NCI-H1694 (cell line): ENCODE measurements around the gene PPP1R14B.

Experiments
- DNase-seq: peaks from one replicate; lab custom pipeline; 2025; lab: John Stamatoyannopoulos, UW

The PPP1R14B gene

DNA sequence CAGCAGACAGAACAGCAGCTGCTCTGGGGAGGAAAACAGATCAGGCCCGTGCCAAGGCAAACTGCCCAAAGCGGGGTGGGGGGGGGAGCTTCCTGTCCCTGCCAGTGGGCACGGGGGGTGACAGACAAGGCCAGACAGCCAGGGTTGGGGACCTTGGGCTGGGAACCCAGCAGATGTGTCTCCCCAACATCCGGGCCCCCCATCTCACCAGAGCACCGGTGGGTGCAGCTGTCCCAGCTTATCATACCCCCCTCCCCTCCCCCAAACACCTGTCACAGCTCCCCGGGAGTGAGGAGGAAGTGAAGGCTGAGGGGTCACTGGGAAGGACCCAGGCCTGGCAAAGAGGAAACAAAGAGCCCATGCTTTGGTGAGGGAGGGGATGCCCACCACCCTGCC lies 1.3 kb downstream of the PPP1R14B start:
- no peak for DNase-seq

DNA sequence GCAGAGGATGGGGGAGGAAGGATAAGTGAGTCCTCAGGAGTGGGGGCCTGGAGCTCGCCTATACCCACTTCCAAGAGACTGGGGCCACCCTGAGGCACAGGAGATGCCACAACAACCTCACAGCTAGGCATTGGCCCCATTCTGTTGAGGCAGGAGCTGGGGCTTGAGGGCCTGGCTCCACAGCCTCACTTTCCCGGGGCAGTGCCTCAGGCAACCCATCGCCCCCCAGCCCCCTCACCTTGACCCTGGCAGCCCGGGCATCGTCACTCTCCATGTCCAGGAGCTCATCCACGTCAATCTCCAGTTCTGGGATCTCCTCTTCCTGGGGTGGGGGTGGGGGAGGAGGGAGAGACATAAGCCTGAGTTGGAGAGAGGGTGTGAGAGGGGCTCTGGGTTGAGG lies 1.8 kb downstream of the PPP1R14B start:
- DNase-seq, result no peak

DNA sequence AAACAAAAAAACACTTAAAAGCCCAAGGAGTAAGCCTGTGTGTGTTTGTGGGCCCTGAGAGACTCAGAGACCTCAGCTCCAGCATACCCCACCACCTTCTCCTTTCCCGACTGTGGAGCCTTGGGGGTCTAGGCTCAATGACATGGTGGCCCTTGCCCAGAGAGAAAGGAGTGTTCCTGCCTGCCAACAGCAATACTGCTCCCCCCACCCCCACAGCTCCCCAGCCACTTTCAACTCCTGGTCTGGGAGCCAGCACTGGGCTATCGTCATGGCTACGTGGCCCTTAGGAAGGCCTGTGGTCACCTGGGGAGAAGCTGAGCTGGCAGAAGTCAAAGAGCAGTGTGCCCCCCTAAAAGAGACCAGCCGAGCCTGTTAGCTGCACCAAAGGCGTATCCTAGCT lies 2.6 kb downstream of the PPP1R14B start:
- no peak for DNase-seq

- no peak for DNase-seq
These were observed 3.4 kb downstream of the PPP1R14B start for GRCh38 chr11:64243236-64243854.

DNA sequence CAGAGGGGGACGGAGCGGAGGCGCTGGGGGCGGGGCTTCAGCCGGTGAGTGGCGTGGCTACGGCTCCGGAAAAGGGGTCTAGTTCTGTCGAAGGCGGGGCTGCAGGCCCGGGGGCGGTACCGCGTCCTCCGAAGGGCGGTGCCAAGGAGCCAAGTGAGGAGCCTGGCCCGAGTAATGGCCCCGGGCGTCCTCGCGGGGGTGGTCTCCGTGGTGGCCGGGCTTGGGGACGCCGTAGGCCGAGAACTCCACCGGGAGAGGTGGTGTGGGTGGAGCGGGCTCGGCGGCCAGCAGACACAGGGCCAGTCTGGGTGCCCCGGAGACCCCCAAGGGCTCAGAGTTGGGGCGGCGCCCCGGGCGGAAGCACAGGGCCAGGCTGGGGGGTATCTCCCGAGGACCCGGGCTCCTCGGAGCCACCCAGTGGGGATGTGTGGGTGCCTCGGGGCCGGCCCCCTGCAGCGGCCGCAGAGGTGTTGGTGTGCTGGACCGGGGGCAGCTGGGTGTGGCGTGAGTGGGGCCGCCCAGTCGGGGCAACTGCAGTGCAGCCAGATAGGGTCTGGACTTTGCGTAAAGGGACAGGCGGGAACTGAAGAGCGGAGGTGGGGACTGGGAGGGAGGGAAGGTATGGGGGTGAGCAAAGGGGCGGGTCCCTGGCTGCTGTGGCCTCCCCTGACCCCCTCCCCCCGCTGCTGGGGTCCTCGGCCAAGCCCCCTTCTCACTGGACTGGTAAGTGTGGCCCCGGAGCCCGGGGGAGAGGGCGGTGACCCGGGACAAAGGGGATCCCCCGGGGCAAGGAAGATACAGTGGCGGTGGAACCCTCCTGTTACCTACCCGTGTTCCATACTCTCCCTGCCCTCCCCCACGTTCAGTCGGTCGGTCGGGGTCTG lies 5.0 kb downstream of the PPP1R14B start:
- peak; percentile 94 for DNase-seq

- DNase-seq, result no peak
These were observed 5.6 kb downstream of the PPP1R14B start for GRCh38 chr11:64241241-64241490.

- DNase-seq, result peak; percentile 74
These were observed 6.1 kb downstream of the PPP1R14B start, which contains the start of gene FKBP2 for GRCh38 chr11:64240435-64241240. TSS of gene FKBP2 (plus strand) at chr11:64241095. CDS start at chr11:64242388, 1,293 bp downstream.

GRCh38 chr11:64239662-64240434 lies 6.9 kb downstream of the PPP1R14B start:
- DNase-seq, result no peak

- no peak for DNase-seq
These were observed 7.7 kb downstream of the PPP1R14B start for GRCh38 chr11:64238999-64239398.

DNA sequence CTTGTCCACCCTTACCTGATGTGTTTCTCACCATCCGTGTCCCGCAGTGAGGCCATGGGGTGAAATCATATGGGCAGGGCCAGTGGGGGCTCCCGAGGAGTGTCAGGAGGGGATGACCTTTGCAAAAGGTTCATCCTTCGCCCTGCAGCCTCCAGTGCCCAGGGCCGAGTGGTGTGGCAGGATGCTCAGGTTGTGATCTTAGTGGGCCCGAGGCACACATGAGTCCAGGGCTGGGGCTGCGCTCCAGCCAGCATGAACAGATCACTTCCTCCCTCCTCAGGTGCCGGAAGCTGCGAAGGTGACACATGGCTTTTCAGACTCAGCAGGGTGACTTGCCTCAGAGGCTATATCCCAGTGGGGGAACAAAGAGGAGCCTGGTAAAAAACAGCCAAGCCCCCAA lies 8.7 kb downstream of the PPP1R14B start:
- DNase-seq, result no peak

DNA sequence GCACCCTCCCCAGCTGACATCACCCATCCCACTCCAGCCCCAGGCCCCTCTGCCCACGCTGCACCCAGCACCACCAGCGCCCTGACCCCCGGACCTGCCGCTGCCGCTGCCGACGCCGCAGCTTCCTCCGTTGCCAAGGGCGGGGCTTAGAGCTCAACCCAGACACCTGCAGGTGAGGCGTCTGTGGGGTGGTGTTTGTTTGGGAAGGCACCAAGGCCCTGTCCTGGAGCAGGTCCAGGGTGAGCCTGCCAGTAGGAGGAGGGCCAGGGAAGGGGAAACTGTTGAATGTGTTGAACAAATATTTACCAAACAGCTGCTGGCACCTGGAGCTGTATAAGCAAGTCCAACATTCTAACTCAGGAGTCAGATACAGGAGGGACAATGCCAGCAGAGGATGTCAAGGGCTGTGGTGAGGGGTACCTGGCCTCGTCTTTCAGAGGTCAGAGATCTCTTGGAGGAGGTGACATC lies 9.2 kb downstream of the PPP1R14B start:
- DNase-seq, result no peak

GRCh38 chr11:64235437-64236161 lies 11.1 kb downstream of the PPP1R14B start:
- no peak for DNase-seq

DNA sequence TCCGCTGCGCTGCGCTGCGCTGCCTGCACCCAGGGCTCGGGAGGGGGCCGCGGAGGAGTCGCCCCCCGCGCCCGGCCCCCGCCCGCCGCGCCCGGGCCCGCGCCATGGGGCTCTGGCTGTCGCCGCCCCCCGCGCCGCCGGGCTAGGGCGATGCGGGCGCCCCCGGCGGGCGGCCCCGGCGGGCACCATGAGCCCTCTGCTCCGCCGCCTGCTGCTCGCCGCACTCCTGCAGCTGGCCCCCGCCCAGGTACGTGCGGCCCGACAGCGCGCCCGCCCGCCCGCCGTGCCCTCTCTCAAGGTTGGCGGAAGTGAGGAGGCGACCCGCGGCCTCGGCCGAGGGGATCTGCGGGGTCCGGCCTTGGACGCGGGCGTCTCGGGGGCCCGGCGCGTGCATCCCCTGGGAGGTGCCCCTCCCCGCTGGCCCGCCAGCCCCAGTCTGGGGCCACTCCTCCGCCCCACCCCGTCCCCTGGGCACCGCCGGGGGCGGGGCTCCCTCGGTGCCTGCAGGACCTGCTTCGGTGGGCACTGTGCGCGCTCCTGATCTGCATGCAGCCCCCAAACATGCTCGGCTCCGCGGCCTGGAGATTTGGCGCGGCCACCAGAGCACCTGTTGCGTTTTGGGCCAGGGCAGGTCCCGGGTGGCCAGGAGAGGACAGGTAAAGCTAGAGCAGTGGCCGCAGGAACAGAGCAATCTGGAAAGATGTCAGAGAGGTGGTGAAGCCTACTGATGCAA lies 11.9 kb downstream of the PPP1R14B start:
- no peak for DNase-seq

GRCh38 chr11:64233913-64234586 lies 12.7 kb downstream of the PPP1R14B start, which contains the start of gene VEGFB:
TSS of gene VEGFB (plus strand) at chr11:64234584. CDS start at chr11:64234834, 250 bp downstream.
- DNase-seq, result no peak

GRCh38 chr11:64232967-64233315 lies 13.8 kb downstream of the PPP1R14B start:
- no peak for DNase-seq

- no peak for DNase-seq
These were observed 14.4 kb downstream of the PPP1R14B start for GRCh38 chr11:64232182-64232966.

DNA sequence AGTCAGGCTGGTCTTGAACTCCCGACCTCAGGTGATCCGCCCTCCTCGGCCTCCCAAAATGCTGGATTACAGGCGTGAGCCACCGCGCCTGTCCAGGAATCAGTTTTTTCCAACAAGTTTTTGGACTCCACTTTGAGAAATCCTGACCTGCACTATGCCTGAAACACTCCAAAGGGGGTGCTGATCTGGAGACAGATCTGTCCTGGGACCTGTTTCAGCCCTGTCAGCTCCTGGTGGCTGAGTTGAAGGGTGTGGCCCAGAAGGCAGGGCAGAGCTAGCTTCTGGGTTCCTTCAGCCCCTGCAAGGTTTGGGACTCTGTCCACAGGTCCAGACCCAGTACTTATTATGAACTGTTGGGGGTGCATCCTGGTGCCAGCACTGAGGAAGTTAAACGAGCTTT lies 15.2 kb downstream of the PPP1R14B start:
- no peak for DNase-seq

GRCh38 chr11:64230985-64231365 lies 15.8 kb downstream of the PPP1R14B start:
- DNase-seq, result no peak
